ENCODE measurements around the gene PCGF1.
"Not testable (repeated sequence)": the region's sequence is repeated elsewhere in the genome, so short reads cannot be mapped to it uniquely, and the experiment has no call there.

The PCGF1 gene

GRCh38 chr2:74474481-74474880 lies 33.0 kb downstream of the PCGF1 start:
- in situ Hi-C loops (cut with MboI; ENCODE audit: low sequenced_read_pairs) = no loop called here

DNA sequence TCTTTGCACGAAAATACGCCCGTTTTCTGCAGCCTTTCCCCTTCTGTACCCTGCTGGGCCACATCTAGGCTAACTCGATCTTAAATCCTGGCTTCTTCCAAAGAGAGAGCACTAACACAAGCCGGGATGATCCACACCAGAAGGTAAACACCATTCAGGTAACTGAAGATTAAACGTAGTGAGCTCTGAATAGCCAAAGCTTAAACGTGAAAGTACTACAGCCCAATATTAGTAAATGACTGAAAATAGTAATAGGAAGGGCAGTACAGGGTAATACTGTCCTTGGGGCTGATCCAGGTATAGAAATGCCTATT lies 34.6 kb downstream of the PCGF1 start:
- in situ Hi-C loops (cut with MboI; ENCODE audit: low sequenced_read_pairs) = no loop called here

GRCh38 chr2:74472086-74472944 lies 35.2 kb downstream of the PCGF1 start, which contains the start of gene MRPL53:
TSS of gene MRPL53 (minus strand) at chr2:74472680. CDS start at chr2:74472660, 20 bp downstream.
- in situ Hi-C loops (cut with MboI; ENCODE audit: low sequenced_read_pairs) = no loop called here

- in situ Hi-C loops (cut with MboI; ENCODE audit: low sequenced_read_pairs) = no loop called here
These were observed 36.0 kb downstream of the PCGF1 start for GRCh38 chr2:74471332-74472065.

DNA sequence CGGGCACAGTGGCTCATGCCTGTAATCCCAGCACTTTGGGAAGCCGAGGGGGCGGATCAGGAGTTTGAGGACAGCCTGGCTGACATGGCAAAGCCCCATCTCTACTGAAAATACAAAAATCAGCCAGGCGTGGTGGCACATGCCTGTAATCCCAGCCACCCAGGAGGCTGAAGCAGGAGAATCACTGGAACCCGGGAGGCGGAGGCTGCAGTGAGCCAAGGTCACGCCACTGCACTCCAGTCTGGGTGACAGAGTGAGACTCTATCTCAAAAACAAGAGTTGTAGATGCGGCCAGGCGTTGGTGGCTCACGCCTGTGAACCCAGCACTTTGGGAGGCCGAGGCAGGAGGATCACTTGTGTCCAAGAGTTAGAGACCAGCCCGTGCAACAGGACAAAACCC lies 36.8 kb downstream of the PCGF1 start:
- in situ Hi-C loops (cut with MboI; ENCODE audit: low sequenced_read_pairs) = not testable (repeated sequence)

- in situ Hi-C loops (cut with MboI; ENCODE audit: low sequenced_read_pairs) = no loop called here
These were observed 43.1 kb downstream of the PCGF1 start for GRCh38 chr2:74464406-74464805.

GRCh38 chr2:74462786-74463105 lies 44.7 kb downstream of the PCGF1 start:
- in situ Hi-C loops (cut with MboI; ENCODE audit: low sequenced_read_pairs) = no loop called here

DNA sequence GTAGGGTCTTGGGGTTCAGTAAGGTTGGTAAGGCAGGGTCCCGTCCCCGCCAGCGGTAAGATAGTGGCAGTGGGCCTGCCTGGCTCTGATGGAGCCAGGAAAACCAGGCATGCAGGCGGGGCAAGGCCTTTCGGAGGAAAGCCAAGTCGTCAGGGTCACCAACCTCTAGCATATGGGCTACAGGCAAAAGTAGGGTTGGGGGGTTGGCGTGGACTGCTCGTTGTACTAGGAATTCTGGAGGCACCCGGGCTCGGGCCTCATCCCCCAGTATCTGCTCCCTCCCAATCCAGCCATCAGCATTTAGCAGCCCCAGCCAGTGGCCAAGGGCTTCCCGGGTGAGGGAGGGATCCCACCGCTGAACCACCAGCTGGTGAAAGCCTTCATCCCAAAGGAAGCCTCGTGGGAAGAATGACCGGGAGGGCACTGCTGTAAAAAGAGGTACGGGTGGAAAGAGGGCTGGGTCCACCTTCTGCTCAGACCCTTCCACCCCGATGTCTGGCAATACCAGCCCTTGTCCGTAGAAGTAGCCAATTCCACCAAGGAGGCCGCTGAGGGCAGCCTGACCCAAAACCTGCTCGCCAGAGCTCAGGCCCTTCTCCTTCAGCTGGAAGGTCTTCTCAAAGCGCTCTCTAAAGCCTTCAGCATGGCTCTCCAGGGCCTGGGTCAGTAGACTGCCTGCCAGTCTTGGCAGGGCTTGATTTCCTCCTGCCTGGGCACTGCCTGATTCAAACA lies 45.3 kb downstream of the PCGF1 start:
- in situ Hi-C loops (cut with MboI; ENCODE audit: low sequenced_read_pairs) = no loop called here

DNA sequence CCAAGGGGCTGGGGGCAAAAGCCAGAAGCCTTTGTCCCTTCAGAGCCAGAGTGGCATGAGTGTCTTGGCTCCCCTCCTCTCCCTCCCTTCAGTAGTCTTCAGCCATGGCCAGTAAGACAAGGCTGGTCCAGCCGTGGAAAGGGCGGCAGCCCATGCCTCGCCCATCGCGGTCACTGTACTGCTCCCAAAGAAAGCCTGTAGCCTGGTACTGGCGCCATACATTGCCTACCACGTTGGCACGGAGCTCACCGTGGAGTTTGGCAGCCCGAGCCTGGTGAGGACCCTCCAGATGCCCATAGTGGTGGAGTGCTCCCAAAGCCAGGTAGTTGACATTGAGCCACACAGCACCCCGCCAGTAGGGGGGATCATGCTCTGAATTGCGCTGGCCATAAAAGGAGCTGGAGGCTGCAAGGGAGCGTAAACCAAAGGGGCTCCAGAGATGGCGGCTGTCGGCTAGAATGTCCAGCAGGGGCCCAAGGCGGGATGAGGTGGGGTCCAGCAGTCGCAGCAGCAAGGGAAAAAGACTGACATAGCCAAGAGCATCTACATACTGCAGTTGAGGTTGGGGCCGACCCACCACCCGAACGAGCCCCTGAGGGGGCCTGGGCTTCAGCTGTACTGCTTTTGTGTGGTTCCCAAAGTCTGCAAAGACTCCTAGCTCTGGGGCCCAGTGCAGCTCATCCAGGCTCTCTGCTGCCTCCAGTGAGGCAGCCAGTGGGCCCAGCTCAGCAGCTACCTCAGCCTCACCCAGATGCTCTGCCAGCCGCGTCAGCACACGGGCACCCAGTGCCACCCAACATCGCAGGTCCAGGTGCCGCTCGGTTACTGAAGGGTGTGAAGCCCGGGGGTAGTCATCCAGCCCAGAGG lies 46.1 kb downstream of the PCGF1 start:
- in situ Hi-C loops (cut with MboI; ENCODE audit: low sequenced_read_pairs) = no loop called here

DNA sequence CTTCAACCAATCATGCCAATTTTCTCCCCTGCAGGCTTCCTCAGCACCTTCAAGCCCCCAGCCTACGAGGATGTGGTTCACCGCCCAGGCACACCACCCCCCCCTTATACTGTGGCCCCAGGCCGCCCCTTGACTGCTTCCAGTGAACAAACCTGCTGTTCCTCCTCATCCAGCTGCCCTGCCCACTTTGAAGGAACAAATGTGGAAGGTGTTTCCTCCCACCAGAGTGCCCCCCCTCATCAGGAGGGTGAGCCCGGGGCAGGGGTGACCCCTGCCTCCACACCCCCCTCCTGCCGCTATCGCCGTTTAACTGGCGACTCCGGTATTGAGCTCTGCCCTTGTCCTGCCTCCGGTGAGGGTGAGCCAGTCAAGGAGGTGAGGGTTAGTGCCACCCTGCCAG lies 47.3 kb downstream of the PCGF1 start:
- in situ Hi-C loops (cut with MboI; ENCODE audit: low sequenced_read_pairs) = not testable (repeated sequence)

DNA sequence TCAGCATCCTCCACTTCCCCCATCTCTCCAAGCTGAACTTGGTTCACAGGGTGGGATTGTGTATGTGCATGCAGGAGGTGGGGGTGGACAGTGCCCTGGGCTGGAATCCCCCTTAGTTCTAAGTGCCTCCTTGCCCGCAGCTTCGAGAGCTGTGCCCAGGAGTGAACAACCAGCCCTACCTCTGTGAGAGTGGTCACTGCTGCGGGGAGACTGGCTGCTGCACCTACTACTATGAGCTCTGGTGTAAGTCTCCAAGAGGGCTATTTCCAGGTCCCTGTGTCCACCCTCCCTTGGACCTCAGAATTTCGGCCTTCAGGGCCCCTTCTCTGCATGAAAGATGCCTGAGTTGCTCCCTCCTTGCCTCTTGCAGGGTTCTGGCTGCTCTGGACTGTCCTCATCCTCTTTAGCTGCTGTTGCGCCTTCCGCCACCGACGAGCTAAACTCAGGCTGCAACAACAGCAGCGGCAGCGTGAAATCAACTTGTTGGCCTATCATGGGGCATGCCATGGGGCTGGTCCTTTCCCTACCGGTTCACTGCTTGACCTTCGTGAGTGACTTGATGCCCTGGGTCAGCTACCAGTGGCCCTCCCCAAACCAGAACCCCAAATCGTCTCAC lies 47.9 kb downstream of the PCGF1 start:
- in situ Hi-C loops (cut with MboI; ENCODE audit: low sequenced_read_pairs) = loop anchor here (10.0 kb wide), 1 partner anchor 125 kb away; no protein-coding TSS in a partner anchor

GRCh38 chr2:74458938-74459363 lies 48.5 kb downstream of the PCGF1 start:
- in situ Hi-C loops (cut with MboI; ENCODE audit: low sequenced_read_pairs) = loop anchor here (10.0 kb wide), 1 partner anchor 126 kb away; no protein-coding TSS in a partner anchor

- in situ Hi-C loops (cut with MboI; ENCODE audit: low sequenced_read_pairs) = loop anchor here (10.0 kb wide), 1 partner anchor 126 kb away; no protein-coding TSS in a partner anchor
These were observed 49.2 kb downstream of the PCGF1 start, which contains the start of gene WBP1 for GRCh38 chr2:74458132-74458937. TSS of gene WBP1 (plus strand) at chr2:74458438. CDS start at chr2:74458603, 165 bp downstream.

DNA sequence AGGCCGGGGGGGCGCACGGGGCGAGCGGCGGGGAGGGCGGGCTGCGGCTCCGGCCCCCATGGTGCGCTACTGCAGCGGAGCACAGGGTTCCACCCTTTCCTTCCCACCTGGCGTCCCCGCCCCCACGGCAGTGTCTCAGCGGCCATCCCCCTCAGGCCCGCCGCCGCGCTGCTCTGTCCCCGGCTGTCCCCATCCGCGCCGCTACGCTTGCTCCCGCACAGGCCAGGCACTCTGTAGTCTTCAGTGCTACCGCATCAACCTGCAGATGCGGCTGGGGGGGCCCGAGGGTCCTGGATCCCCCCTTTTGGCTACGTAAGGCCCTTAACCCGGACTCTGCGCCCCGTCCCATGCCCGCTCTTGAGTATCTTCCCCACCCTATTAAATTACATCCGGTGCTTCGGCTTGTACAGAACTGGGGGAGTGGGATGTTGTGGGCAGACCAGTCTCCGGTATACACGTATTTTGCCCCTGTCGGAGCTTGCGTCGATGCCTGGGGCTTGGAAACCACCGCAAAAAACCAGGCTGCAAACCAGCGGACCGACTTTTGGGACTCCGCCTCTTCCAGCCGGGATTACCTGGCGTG lies 49.9 kb downstream of the PCGF1 start:
- in situ Hi-C loops (cut with MboI; ENCODE audit: low sequenced_read_pairs) = loop anchor here (10.0 kb wide), 1 partner anchor 127 kb away; no protein-coding TSS in a partner anchor

DNA sequence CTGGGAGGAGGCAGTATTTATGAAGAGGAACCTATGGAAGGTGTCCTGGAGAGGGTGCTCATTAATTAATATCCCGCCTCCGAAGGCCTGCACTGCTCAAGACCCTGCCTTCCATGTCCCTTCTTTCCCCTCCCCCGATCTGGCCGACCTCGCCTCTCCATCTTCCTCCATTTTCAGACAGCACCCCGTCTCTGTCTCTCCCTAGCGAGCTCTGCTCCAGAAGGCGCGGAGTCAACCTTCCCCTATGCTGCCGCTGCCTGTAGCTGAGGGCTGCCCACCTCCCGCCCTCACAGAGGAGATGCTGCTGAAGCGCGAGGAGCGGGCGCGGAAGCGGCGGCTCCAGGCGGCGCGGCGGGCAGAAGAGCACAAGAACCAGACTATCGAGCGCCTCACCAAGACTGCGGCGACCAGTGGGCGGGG lies 50.4 kb downstream of the PCGF1 start:
- in situ Hi-C loops (cut with MboI; ENCODE audit: low sequenced_read_pairs) = loop anchor here (10.0 kb wide), 1 partner anchor 128 kb away; no protein-coding TSS in a partner anchor

Data from HL-60/S4 (cell line).